OCI-LY7 (cell line): Measurements from ENCODE around the gene GSTA5. TPM values are rescaled to one million over a fixed set of nuclear protein-coding genes. Genes with fewer than 3 reads are reported as not detected.
"Not testable (repeated sequence)": the region's sequence is repeated elsewhere in the genome, so short reads cannot be mapped to it uniquely, and the experiment has no call there.

Experiments
- BruUV-seq: library from RNA; stranded (reverse); fragments of 400-500 nt; replicated peaks from 2 replicates; lab custom pipeline; 2021; lab: Mats Ljungman, UMichigan
- CTCF ChIA-PET: fragments of 300-600 bp; sonication (Branson Sonifier 250); formaldehyde crosslinking; loops from one replicate; lab custom pipeline; 2022; ENCODE audit warnings: antibody characterized with exemption; ENCODE audit not compliant: unreplicated experiment; lab: Charles Lee
- POLR2A ChIA-PET: fragments of 300-600 bp; sonication (Branson Sonifier 250); formaldehyde crosslinking; loops from one replicate; lab custom pipeline; 2022; ENCODE audit warnings: antibody characterized with exemption; lab: Charles Lee
- DNase-seq: peaks from one replicate; pipeline ENCODE4 v3.0.0-alpha.2; 2015; ENCODE audit warnings: low spot score
- H2AFZ ChIP-seq: fragments of 200-600 bp; sonication (generic), shearing (Covaris generic); 2 replicates; pipeline ENCODE4 v1.6.1; 2014; ENCODE audit warnings: mild to moderate bottlenecking, antibody characterized with exemption, low read length, moderate library complexity
- H3K27ac ChIP-seq: fragments of 200-600 bp; sonication (generic); 2 replicates; pipeline ENCODE4 v1.5.1; 2014; ENCODE audit warnings: mixed run types, low read depth, mild to moderate bottlenecking, moderate library complexity, low read length, inconsistent platforms; ENCODE audit not compliant: poor library complexity, severe bottlenecking
- H3K36me3 ChIP-seq: fragments of 200-600 bp; sonication (generic); 2 replicates; pipeline ENCODE4 v1.6.1; 2014; ENCODE audit warnings: mild to moderate bottlenecking, antibody characterized with exemption, low read length, moderate library complexity, mixed read lengths; ENCODE audit not compliant: insufficient read depth
- H3K4me1 ChIP-seq: fragments of 200-600 bp; sonication (generic); 2 replicates; pipeline ENCODE4 v1.5.1; 2014; ENCODE audit warnings: mild to moderate bottlenecking, low read length; ENCODE audit not compliant: insufficient read depth, poor library complexity, severe bottlenecking
- H3K4me2 ChIP-seq: fragments of 200-600 bp; sonication (generic); 2 replicates; pipeline ENCODE4 v1.6.1; 2014; ENCODE audit warnings: mild to moderate bottlenecking, low read length
- H3K4me3 ChIP-seq: fragments of 200-600 bp; sonication (generic); 2 replicates; pipeline ENCODE4 v1.5.1; 2014; ENCODE audit warnings: mild to moderate bottlenecking, low read depth, low read length; ENCODE audit not compliant: poor library complexity, severe bottlenecking
- H3K79me2 ChIP-seq: fragments of 200-600 bp; sonication (generic); 2 replicates; pipeline ENCODE4 v1.6.1; 2016; ENCODE audit warnings: low read depth, mild to moderate bottlenecking, low read length, moderate library complexity, mixed read lengths; ENCODE audit not compliant: insufficient read depth
- H3K9me2 ChIP-seq: fragments of 200-600 bp; sonication (generic); 2 replicates; pipeline ENCODE4 v1.6.1; 2016; ENCODE audit warnings: mild to moderate bottlenecking, low read length, mixed read lengths; ENCODE audit not compliant: insufficient read depth
- H3K9me3 ChIP-seq: fragments of 200-600 bp; sonication (generic); 2 replicates; pipeline ENCODE4 v1.6.1; 2014; ENCODE audit warnings: mild to moderate bottlenecking, mixed run types, low read length, mixed read lengths
- H4K20me1 ChIP-seq: fragments of 200-600 bp; sonication (generic); 2 replicates; pipeline ENCODE4 v1.6.1; 2014; ENCODE audit warnings: mild to moderate bottlenecking, antibody characterized with exemption, low read length, moderate library complexity, mixed read lengths; ENCODE audit not compliant: insufficient read depth
- CTCF ChIP-seq: fragments of 200-600 bp; sonication (generic); conservative IDR thresholded peaks from 2 replicates; pipeline ENCODE4 v1.5.1; 2014; ENCODE audit warnings: mild to moderate bottlenecking, antibody characterized with exemption, low read length, moderate library complexity, mixed read lengths
- EZH2phosphoT487 ChIP-seq: fragments of 200-600 bp; sonication (generic); IDR thresholded peaks from 2 replicates; pipeline ENCODE4 v1.6.1; 2018; ENCODE audit warnings: low read depth, borderline replicate concordance, mild to moderate bottlenecking, mixed run types, antibody characterized with exemption, low read length, moderate library complexity, mixed read lengths
- intact Hi-C: fragments of 100-400 bp; cut with micrococcal nuclease; formaldehyde crosslinking; loops from one replicate; pipeline ENCODE4 v1.10.0; 2022; ENCODE audit not compliant: unreplicated experiment
- total RNA-seq, 2 experiments: library from RNA; depleted of rRNA in 1 of 2; stranded (reverse); fragments of >200 nt in 1 of 2; shearing (Covaris generic) in 1 of 2; gene quantifications; 2 replicates each; pipeline ENCODE4 v1.2.3, GENCODE V29; 2014 to 2022

GSTA5 gene
- total RNA-seq, 2 experiments from 2014 or later: not detected

DNA sequence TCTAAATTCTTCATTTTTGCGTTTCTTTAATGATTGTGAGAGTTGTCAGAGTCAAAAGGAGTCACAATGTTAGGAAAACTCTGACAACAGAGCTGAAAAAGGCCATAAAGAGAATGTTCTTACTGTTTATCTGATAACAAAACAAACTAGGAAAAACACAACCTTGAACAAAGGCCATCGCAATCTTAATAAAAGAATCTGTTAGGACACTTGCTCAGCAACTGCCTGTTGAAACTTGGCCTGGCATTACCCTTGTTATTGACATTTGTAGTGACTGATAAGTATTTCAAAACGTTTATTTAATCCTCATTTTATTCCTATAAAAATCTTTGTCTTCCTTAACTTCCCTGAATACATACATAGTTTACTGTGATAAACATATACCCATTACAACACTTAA is 52.7 kb downstream of the GSTA5 start:
- H3K36me3 ChIP-seq: no peaks in the 10 kb centered on the region
- H3K9me2 ChIP-seq: no peaks in the 10 kb centered on the region
- TF ChIP-seq EZH2phosphoT487 (no peak), CTCF (no peak)
- H3K4me3 ChIP-seq: no peak overlapping the region
- no peak for DNase-seq
- intact Hi-C loops: no loop called here
- H3K4me2 ChIP-seq: no peak overlapping the region
- H3K9me3 ChIP-seq: no peaks in the 10 kb centered on the region
- H4K20me1 ChIP-seq: no peaks in the 10 kb centered on the region
- H3K27ac ChIP-seq: no peak overlapping the region
- no peak overlapping the region for H2AFZ ChIP-seq
- H3K4me1 ChIP-seq: no peaks in the 10 kb centered on the region
- no peaks in the 10 kb centered on the region for H3K79me2 ChIP-seq
- ChIA-PET CTCF (no interaction called here), POLR2A (no interaction called here)
- no TSS peak for BruUV-seq

DNA sequence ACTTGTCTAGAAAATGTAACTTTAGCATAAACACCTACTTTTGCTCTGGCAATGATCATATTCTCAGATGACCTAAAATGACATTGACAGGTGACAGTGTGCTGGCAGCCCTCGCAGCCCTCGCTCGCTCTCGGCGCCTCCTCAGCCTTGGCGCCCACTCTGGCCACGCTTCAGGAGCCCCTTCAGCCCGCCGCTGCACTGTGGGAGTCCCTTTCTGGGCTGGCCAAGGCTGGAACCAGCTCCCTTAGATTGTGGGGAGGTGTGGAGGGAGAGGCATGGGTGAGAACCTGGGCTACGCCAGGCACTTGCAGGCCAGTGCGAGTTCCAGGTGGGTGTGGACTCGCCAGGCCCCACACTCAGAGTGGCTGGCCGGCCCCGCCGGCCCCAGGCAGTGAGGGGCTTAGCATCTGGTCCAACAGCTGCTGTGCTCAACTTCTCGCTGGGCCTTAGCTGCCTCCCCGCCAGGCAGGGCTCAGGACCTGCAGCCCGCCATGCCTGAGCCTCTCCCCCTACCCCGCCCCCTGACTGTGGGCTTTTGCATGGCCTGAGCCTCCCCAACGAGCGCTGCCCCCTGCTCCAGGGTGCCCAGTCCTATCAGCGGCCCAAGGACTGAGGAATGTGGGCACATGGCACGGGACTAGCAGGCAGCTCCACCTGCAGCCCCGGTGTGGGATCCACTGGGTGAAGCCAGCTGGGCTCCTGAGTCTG is 54.2 kb downstream of the GSTA5 start:
- TF ChIP-seq EZH2phosphoT487: no peak
- no peak for TF ChIP-seq CTCF

DNA sequence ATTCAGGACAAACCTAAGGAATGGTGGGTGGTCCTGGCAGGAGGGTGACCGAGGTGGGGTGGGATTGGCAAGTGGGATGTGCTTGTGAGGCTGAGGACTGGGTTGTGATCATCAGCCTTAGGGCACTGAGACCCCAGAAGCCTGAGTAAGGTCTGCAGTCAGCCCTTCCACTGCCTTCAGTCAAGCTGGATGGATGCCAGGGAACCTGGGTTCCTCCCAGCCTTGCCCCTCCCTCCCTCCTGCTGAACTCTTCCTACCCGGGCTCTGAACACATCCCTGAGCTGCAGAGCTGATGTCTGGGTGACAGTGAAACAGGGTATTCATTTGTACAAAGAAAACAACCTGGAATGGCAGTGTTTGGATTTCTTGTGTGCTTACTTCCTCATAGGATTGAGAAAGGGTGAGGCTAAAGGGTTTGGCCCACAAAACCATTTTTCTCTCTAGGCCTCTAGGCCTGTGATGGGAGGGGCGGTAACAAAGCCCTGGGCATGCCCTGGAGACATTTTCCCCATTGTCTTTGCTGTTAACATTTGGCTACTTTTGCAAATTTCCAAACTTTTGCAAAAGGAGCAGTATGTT is 57.8 kb downstream of the GSTA5 start:
- H3K4me1 ChIP-seq, CTCF ChIA-PET, H3K9me2 ChIP-seq, H2AFZ ChIP-seq, H4K20me1 ChIP-seq, intact Hi-C loops, H3K36me3 ChIP-seq, DNase-seq, H3K4me2 ChIP-seq, H3K9me3 ChIP-seq, POLR2A ChIA-PET, H3K27ac ChIP-seq, BruUV-seq, H3K79me2 ChIP-seq, H3K4me3 ChIP-seq: not testable (repeated sequence)

More for the DNA sequence above, 54.2 kb downstream of the GSTA5 start:
- Histone ChIP-seq H2AFZ (no peak overlapping the region), H3K4me2 (no peak overlapping the region), H3K9me3 (no peaks in the 10 kb centered on the region), H4K20me1 (no peaks in the 10 kb centered on the region), H3K36me3 (no peaks in the 10 kb centered on the region), H3K9me2 (no peaks in the 10 kb centered on the region), H3K79me2 (no peaks in the 10 kb centered on the region), H3K4me1 (no peaks in the 10 kb centered on the region), H3K27ac (no peak overlapping the region), H3K4me3 (no peak overlapping the region)
- POLR2A ChIA-PET: no interaction called here
- intact Hi-C loops: loop anchor here (1.0 kb wide), 1 partner anchor 40 kb away; no protein-coding TSS in a partner anchor
- CTCF ChIA-PET: no interaction called here
- no peak for DNase-seq
- no TSS peak for BruUV-seq

GRCh38 chr6:52782209-52782608 is 58.4 kb downstream of the GSTA5 start:
- H3K4me1 ChIP-seq, BruUV-seq: not testable (repeated sequence)

More at GRCh38 chr6:52782209-52782608, 58.4 kb downstream of the GSTA5 start:
- H3K9me2 ChIP-seq, DNase-seq, H3K27ac ChIP-seq, CTCF ChIA-PET, H4K20me1 ChIP-seq, H3K4me2 ChIP-seq, POLR2A ChIA-PET, H2AFZ ChIP-seq, H3K4me3 ChIP-seq, H3K79me2 ChIP-seq, H3K9me3 ChIP-seq, H3K36me3 ChIP-seq, intact Hi-C loops: not testable (repeated sequence)
